Measurements from ENCODE around the gene BRWD1. TPM values are rescaled to one million over a fixed set of nuclear protein-coding genes. Genes with fewer than 3 reads are reported as not detected.

BRWD1 gene
- total RNA-seq, 1 donor: 54.0 TPM

DNA sequence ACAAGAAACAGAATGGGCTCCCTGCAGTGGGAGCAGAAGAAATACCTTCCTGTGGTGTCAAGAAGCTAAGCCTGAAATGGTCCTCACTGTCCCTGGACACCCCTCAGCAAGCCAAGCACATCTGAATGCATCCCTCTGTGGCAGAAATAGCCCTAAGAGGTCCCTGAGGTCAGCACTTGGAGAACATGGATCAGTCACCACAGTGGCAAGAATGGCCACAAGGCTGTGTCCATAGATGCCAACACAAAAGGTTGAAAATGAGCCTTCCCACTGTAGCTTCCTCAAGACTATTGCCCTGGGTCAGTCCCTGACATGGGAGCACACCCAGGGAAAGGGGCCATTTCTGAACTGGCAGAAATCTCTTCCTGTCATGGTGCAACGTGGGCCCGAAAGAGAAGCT lies 157.9 kb downstream of the BRWD1 start:
- H3K4me3 ChIP-seq (ENCODE audit: low read depth, low read length): no peak overlapping the region
- TF ChIP-seq, protein P1, sequence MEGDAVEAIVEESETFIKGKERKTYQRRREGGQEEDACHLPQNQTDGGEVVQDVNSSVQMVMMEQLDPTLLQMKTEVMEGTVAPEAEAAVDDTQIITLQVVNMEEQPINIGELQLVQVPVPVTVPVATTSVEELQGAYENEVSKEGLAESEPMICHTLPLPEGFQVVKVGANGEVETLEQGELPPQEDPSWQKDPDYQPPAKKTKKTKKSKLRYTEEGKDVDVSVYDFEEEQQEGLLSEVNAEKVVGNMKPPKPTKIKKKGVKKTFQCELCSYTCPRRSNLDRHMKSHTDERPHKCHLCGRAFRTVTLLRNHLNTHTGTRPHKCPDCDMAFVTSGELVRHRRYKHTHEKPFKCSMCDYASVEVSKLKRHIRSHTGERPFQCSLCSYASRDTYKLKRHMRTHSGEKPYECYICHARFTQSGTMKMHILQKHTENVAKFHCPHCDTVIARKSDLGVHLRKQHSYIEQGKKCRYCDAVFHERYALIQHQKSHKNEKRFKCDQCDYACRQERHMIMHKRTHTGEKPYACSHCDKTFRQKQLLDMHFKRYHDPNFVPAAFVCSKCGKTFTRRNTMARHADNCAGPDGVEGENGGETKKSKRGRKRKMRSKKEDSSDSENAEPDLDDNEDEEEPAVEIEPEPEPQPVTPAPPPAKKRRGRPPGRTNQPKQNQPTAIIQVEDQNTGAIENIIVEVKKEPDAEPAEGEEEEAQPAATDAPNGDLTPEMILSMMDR (IDR thresholded peaks at IDR 0.05; ENCODE audit: insufficient read depth, low read length): no peak

DNA sequence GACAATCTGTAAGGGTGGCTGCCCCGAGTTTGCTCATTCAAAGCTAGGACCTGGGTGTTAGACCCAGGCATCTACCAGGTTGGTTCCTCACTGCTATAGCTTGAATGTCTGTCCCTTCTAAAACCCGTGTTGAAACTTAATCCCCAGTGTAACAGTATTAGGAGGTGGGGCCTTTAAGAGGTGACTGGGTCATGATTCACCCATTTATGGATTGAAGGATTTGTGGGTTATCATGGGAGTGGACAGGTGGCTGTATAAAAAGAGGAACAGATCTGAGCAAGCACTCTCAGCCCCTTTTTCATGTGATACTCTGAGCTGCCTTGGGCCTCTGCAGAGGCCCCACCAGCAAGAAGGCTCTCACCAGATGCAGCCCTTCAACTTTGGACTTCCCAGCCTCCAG lies 159.6 kb downstream of the BRWD1 start:
- H3K4me3 ChIP-seq (ENCODE audit: low read depth, low read length): no peak overlapping the region
- TF ChIP-seq, protein P1 (IDR thresholded peaks at IDR 0.05; ENCODE audit: insufficient read depth, low read length): no peak
- no peak for DNase-seq (ENCODE audit: low read depth)

More for the DNA sequence above, 157.9 kb downstream of the BRWD1 start:
- DNase-seq (ENCODE audit: low read depth): no peak

DNA sequence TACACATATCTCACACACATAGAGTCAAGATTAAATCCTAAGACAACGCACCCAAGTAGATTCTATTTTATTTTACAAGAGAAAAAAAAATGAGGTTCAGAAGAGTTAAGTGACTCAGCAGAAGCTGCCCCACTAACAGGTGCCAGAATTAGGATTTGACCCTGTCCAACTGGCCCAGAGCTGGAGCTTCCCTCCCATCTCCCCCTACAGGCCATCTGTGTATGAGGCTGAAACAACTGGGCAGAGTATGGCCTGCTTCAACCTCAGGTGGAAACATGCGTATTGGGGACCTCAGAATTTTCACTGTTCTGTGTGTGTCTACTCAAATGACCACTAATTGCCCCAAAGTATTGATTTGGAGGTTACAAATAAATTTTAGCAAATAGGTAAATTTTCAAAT lies 160.1 kb downstream of the BRWD1 start:
- no peak overlapping the region for H3K4me3 ChIP-seq (ENCODE audit: low read depth, low read length)
- peak; percentile 19 for DNase-seq (ENCODE audit: low read depth)
- TF ChIP-seq, protein P1 (IDR thresholded peaks at IDR 0.05; ENCODE audit: insufficient read depth, low read length): peak; percentile 59

DNA sequence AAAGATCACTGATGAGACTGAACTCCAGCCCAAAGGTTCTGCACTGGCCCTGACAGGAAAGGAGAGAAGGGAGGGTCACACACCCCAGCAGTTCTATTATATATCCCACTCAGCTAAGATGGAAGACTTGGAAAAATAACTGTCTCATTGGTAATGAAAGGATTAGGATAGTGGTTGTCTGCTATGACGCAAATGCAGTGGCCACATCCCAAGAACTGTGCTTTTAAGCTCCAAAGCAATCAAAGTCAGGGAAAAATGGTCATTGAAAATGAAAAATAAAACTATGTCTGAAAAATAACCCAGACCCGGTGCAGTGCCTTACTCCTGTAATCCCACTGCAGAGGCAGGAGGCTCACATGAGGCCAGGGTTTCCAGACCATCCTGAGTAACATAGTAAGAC lies 161.2 kb downstream of the BRWD1 start:
- TF ChIP-seq, protein P1 (IDR thresholded peaks at IDR 0.05; ENCODE audit: insufficient read depth, low read length): no peak
- H3K4me3 ChIP-seq (ENCODE audit: low read depth, low read length): no peak overlapping the region
- DNase-seq (ENCODE audit: low read depth): peak; percentile 30

DNA sequence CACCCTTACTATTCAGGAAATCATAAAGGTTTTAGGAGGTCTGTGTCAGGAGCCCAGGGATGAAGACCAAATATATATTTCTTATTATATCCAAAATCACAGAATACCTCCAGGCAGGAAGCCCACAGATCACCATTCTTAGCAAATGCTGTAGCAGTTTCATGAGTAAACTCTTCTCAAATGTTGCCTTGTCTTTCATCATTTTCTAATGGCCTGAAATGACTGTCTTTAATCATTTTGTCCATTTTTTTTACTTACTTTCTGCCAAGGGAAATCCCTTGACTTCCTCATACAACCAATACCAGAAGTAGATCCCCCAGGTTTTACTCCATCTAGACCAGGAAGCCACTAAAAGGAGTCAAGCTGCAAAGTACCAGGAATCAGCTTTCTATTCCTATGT lies 162.6 kb downstream of the BRWD1 start:
- H3K4me3 ChIP-seq (ENCODE audit: low read depth, low read length): no peak overlapping the region
- DNase-seq (ENCODE audit: low read depth): no peak
- TF ChIP-seq, protein P1 (IDR thresholded peaks at IDR 0.05; ENCODE audit: insufficient read depth, low read length): no peak

DNA sequence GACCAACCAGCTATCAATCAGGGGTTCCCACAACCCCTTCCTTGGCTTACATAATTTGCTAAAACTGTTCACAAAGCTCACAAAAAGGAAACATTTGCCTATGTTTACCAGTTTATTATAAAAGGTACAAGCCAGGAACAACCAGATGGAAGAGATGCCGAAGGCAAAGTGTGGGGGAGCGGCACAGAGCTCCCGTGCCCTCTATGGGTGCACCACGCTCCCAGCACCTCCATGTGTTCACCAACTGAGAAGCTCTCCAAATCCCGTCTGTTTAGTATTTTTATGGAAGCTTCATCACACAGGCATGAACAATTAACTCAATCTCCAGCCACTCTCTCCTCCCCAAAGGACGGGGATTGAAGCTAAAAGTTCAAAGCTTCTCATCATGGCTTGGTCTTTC lies 163.1 kb downstream of the BRWD1 start:
- no peak overlapping the region for H3K4me3 ChIP-seq (ENCODE audit: low read depth, low read length)
- DNase-seq (ENCODE audit: low read depth): no peak
- TF ChIP-seq, protein P1 (IDR thresholded peaks at IDR 0.05; ENCODE audit: insufficient read depth, low read length): no peak

DNA sequence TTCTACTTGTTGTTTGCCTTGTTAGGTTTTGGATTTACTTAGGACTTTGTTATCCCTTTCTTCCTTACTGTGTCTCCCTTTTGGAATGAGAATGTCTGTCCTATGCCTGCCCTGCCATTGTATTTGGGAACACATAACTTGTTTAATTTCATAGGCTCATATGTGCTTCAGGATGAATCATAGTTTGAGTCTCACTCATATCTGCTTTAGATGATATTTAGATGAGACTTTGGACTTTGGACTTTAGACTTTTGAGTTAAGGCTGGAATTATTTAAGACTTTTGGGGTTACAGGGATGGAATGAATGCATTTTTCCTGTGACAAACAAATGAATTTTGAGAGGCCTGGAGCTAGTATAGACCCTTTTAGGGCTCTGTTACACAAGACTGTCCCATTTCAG lies 163.6 kb downstream of the BRWD1 start:
- TF ChIP-seq, protein P1 (IDR thresholded peaks at IDR 0.05; ENCODE audit: insufficient read depth, low read length): no peak
- no peak for DNase-seq (ENCODE audit: low read depth)
- no peak overlapping the region for H3K4me3 ChIP-seq (ENCODE audit: low read depth, low read length)

All from fibroblast of the aortic adventitia (primary cell).